Mesothelial cell of epicardium (in vitro differentiated cells): ENCODE measurements around the gene EMILIN3. TPM values are rescaled to one million over a fixed set of nuclear protein-coding genes. Genes with fewer than 3 reads are reported as not detected.

ENCODE experiments used
- DNase-seq, 2 experiments: peaks; one replicate each; pipeline ENCODE4 v3.0.0; 2021; ENCODE audit warnings: low spot score in 2 of 2; ENCODE audit not compliant: unreplicated experiment in 2 of 2
- H3K27ac Mint-ChIP-seq: 2 replicates; pipeline ENCODE4 v1.8.0; 2021; ENCODE audit warnings: mixed read lengths
- H3K27me3 Mint-ChIP-seq: 2 replicates; pipeline ENCODE4 v1.8.0; 2021; ENCODE audit warnings: low read depth, mixed read lengths
- H3K36me3 Mint-ChIP-seq: 2 replicates; pipeline ENCODE4 v1.8.0; 2021; ENCODE audit warnings: mixed read lengths
- H3K4me1 Mint-ChIP-seq: 2 replicates; pipeline ENCODE4 v1.8.0; 2021; ENCODE audit warnings: mixed read lengths
- H3K4me3 Mint-ChIP-seq: 2 replicates; pipeline ENCODE4 v1.8.0; 2021; ENCODE audit warnings: mild to moderate bottlenecking, moderate library complexity, mixed read lengths
- H3K9me3 Mint-ChIP-seq: 2 replicates; pipeline ENCODE4 v1.8.0; 2021; ENCODE audit warnings: mixed read lengths
- CTCF ChIP-seq: fragments of 200-600 bp; sonication (generic); IDR thresholded peaks from one replicate; pipeline ENCODE4 v1.5.0; 2021; ENCODE audit warnings: antibody characterized with exemption; ENCODE audit not compliant: unreplicated experiment
- total RNA-seq: library from RNA; stranded (reverse); gene quantifications from 3 replicates; pipeline ENCODE4 v1.2.1, GENCODE V29; 2021

The EMILIN3 gene
- total RNA-seq, 1 donor from 2014 or later, result 5.2 TPM

GRCh38 chr20:41335591-41335990 lies 31.0 kb downstream of the EMILIN3 start:
- Mint-ChIP-seq H3K4me1 (peaks cover 4% of the 10 kb centered on the region), H3K27me3 (no peaks in the 10 kb centered on the region), H3K27ac (no peak overlapping the region), H3K9me3 (no peaks in the 10 kb centered on the region), H3K36me3 (no peaks in the 10 kb centered on the region), H3K4me3 (no peak overlapping the region)
- DNase-seq, result no peak
- no peak for TF ChIP-seq CTCF

GRCh38 chr20:41334443-41335421 lies 31.9 kb downstream of the EMILIN3 start:
- no peak for DNase-seq
- no peak for TF ChIP-seq CTCF
- Mint-ChIP-seq H3K36me3 (no peaks in the 10 kb centered on the region), H3K4me1 (peaks cover 2% of the 10 kb centered on the region), H3K9me3 (no peaks in the 10 kb centered on the region), H3K27ac (no peak overlapping the region), H3K27me3 (no peaks in the 10 kb centered on the region), H3K4me3 (no peak overlapping the region)

- TF ChIP-seq CTCF, result no peak
- no peak for DNase-seq
- no peak overlapping the region for H3K27ac Mint-ChIP-seq
- peaks cover 7% of the 10 kb centered on the region for H3K4me1 Mint-ChIP-seq
- no peaks in the 10 kb centered on the region for H3K9me3 Mint-ChIP-seq
- H3K4me3 Mint-ChIP-seq, result no peak overlapping the region
- no peaks in the 10 kb centered on the region for H3K27me3 Mint-ChIP-seq
- no peaks in the 10 kb centered on the region for H3K36me3 Mint-ChIP-seq
These were observed 32.6 kb downstream of the EMILIN3 start for GRCh38 chr20:41334036-41334435.

- Mint-ChIP-seq H3K4me1 (peaks cover 10% of the 10 kb centered on the region), H3K27ac (no peak overlapping the region), H3K27me3 (no peaks in the 10 kb centered on the region), H3K9me3 (no peaks in the 10 kb centered on the region), H3K4me3 (no peak overlapping the region), H3K36me3 (no peaks in the 10 kb centered on the region)
- TF ChIP-seq CTCF, result no peak
- DNase-seq, result no peak
These were observed 34.9 kb downstream of the EMILIN3 start for GRCh38 chr20:41331731-41332130.

GRCh38 chr20:41330941-41331340 lies 35.7 kb downstream of the EMILIN3 start:
- H3K4me1 Mint-ChIP-seq, result peaks cover 10% of the 10 kb centered on the region
- TF ChIP-seq CTCF, result no peak
- DNase-seq, result no peak
- H3K4me3 Mint-ChIP-seq, result no peak overlapping the region
- no peaks in the 10 kb centered on the region for H3K27me3 Mint-ChIP-seq
- no peaks in the 10 kb centered on the region for H3K36me3 Mint-ChIP-seq
- no peak overlapping the region for H3K27ac Mint-ChIP-seq
- H3K9me3 Mint-ChIP-seq, result no peaks in the 10 kb centered on the region
